ENCODE results near the gene ROR2. TPM values are rescaled to one million over a fixed set of nuclear protein-coding genes. Genes with fewer than 3 reads are reported as not detected.

ROR2 gene
- total RNA-seq, 2 donors from 2014 or later: 0.07 to 0.10 TPM

DNA sequence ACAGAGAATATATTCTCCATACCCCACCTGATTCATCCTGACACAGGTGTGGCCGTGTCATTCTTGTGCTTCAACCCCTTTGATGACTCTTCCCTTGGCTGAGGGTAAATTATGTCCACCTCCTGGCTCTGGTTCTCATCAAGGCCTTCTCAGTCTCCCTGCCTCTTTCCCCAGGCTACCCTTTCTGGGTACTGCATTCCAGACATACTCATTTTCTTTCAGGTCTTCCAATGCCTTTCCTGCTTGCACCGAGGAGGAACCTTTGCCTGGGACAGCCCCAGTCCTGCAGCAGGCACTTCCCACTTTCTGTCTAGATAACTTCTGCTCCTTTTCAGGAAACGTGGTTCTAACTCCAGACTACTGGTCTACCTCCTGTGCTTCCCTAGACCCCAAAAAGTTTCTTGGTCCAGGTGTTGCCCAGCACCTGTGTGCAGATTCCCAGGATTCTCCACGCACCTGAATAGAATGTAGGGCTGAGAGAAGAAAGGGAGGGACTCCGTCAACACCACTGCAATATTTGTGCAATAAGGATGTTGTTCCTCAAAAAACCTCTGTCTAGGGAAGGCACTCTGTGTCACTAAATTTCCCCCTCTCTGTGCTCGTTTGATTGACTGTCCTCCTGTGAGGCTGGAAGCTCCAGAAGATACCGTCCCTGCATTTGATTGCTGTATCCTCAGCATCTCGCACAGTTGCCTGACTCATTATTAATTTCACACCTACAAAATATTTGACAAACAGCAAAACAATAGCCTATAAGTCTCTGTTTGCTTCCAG, 271.0 kb downstream of the ROR2 start:
- Mint-ChIP-seq H3K27ac (no peak overlapping the region), H3K36me3 (ENCODE audit: insufficient read depth in 2 of 2) (no peaks in the 10 kb centered on the region), H3K4me3 (no peak overlapping the region), H3K9me3 (no peaks in the 10 kb centered on the region), H3K27me3 (ENCODE audit: low read depth) (peaks cover 56% of the 10 kb centered on the region), H3K4me1 (ENCODE audit: low read depth) (peaks cover 5% of the 10 kb centered on the region)
- no peak for ATAC-seq (replicated peaks in 1 of 2)
- DNase-seq: no peak

DNA sequence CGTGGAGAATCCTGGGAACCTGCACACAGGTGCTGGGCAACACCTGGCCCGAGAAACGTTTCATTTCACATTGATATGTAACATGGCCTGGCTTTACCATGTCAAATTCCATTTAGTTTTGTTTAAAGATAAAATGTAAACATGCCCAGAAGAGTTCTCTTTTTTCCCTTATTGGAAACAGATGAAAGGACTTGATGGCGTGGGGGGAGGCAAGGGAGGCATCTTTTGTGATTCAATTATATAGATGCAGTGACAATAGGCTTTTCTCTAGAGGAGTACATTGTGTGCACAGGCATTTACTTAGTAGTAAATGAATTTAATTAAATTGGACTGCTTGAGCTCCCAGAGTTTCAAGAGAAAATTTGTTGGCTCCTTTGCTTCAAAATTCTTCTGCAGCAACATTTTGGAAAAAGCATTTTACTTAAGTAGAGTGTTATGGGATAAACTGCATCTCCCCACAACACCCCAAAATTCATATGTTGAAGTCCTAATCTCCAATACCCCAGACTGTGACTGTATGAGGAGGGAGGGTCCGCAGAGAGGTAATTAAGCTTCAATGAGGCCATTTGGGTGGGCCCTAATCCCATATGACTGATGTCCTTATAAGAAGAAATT, 272.1 kb downstream of the ROR2 start:
- no peak for ATAC-seq (replicated peaks in 1 of 2)
- no peak for DNase-seq
- Mint-ChIP-seq H3K27ac (no peak overlapping the region), H3K4me3 (no peak overlapping the region), H3K4me1 (ENCODE audit: low read depth) (peaks cover 5% of the 10 kb centered on the region), H3K27me3 (ENCODE audit: low read depth) (peaks cover 64% of the 10 kb centered on the region), H3K36me3 (ENCODE audit: insufficient read depth in 2 of 2) (no peaks in the 10 kb centered on the region), H3K9me3 (peaks cover 0 to 2% of the 10 kb centered on the region in 2 donors)

- no peak for ATAC-seq (replicated peaks in 1 of 2)
- H3K4me1 Mint-ChIP-seq (ENCODE audit: low read depth): peaks cover 5% of the 10 kb centered on the region
- H3K36me3 Mint-ChIP-seq (ENCODE audit: insufficient read depth in 2 of 2): no peaks in the 10 kb centered on the region
- DNase-seq: no peak
- peaks cover 0 to 2% of the 10 kb centered on the region in 2 donors for H3K9me3 Mint-ChIP-seq
- peaks cover 66% of the 10 kb centered on the region for H3K27me3 Mint-ChIP-seq (ENCODE audit: low read depth)
- no peak overlapping the region for H3K4me3 Mint-ChIP-seq
- no peak overlapping the region for H3K27ac Mint-ChIP-seq
Measured at GRCh38 chr9:91677331-91677730, 272.7 kb downstream of the ROR2 start.

DNA sequence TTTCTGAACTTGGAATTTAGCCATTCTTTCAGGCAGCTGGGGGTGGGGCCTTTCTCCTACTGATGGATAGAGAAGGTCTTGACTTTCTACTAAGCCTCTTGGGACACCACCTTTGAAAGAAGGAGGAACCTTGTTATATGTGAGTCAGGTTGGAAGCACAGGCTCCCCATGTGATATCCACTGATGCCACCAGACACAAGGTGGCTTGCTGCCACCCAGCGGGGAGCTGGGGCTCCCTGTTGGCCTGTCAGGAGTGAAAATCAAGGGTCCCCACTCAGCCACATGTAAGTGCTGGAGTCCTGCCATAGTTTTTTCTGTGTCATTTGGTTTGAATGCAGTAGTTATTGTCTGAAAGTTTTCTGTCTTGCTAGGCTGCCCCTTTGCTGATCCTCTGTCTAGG, 274.0 kb downstream of the ROR2 start:
- H3K9me3 Mint-ChIP-seq: peaks cover 3 to 6% of the 10 kb centered on the region in 2 donors
- H3K27me3 Mint-ChIP-seq (ENCODE audit: low read depth): peaks cover 79% of the 10 kb centered on the region
- ATAC-seq (replicated peaks in 1 of 2) (no peak), DNase-seq (no peak)
- no peak overlapping the region for H3K27ac Mint-ChIP-seq
- H3K36me3 Mint-ChIP-seq (ENCODE audit: insufficient read depth in 2 of 2): no peaks in the 10 kb centered on the region
- no peaks in the 10 kb centered on the region for H3K4me1 Mint-ChIP-seq (ENCODE audit: low read depth)
- H3K4me3 Mint-ChIP-seq: no peak overlapping the region

DNA sequence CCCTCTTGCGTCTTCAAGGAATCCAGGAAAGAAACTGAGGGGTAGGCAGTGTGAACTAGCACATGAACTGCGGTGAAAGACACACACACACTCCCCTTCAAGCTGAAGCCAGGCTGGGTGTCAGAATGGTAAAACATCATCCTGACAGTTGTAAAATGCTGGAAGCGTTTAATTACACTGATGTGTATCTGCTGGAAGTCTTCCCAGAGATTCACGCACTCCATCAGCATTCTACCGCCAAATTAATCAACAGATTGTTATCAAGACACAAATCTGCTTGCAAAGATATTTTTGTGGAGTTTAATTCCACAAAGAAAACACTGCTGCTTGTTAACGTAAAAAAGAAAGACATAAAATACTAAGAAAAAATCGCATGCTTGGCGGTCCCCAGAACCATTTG, 285.4 kb downstream of the ROR2 start:
- no peak overlapping the region for H3K4me3 Mint-ChIP-seq
- H3K9me3 Mint-ChIP-seq: no peaks in the 10 kb centered on the region
- no peaks in the 10 kb centered on the region for H3K4me1 Mint-ChIP-seq (ENCODE audit: low read depth)
- no peak for DNase-seq
- no peak overlapping the region for H3K27ac Mint-ChIP-seq
- no peaks in the 10 kb centered on the region for H3K36me3 Mint-ChIP-seq (ENCODE audit: insufficient read depth in 2 of 2)
- ATAC-seq (replicated peaks in 1 of 2): no peak
- peaks cover 15% of the 10 kb centered on the region for H3K27me3 Mint-ChIP-seq (ENCODE audit: low read depth)

DNA sequence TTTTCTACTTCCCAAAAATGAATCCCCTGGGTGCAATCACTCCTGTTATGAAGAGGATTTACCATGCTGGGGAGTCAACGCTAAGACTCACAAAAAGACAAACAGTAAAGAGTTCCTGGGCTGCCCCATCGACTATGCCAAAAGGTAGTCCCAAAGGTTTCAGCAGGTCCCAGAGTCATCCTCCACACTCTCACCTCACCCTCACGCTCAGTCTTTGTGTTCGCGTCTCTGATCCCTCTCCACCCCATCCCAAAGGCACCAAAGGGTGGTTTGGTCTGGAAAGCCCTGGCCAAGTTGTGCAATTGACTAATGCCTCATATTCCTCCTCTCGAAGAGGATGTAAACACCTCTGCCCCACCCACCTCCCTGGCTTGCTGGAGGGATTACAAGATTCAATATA, 286.2 kb downstream of the ROR2 start:
- Mint-ChIP-seq H3K9me3 (no peaks in the 10 kb centered on the region), H3K4me1 (ENCODE audit: low read depth) (no peaks in the 10 kb centered on the region), H3K27ac (no peak overlapping the region), H3K4me3 (no peak overlapping the region), H3K36me3 (ENCODE audit: insufficient read depth in 2 of 2) (no peaks in the 10 kb centered on the region), H3K27me3 (ENCODE audit: low read depth) (peaks cover 10% of the 10 kb centered on the region)
- DNase-seq: no peak
- ATAC-seq (replicated peaks in 1 of 2): no peak

DNA sequence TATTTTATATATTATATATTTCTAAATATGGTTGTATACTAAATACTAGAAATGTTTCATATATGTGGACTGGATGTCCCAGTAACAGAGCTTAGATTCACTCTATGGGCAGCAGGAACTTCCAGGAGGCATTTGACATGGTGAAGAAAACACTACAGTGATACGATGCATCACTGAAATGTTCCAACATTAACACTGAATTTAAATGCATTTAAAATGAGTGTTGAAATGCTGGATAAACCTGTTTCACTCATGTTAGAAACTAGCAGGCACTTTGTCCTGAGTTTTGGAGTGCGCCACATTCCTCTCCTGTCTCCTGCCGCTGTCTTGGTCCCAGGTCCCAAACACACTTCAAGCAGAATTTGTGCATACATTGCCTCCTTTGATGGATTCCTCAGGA, 288.6 kb downstream of the ROR2 start:
- DNase-seq (no peak), ATAC-seq (replicated peaks in 1 of 2) (no peak)
- Mint-ChIP-seq H3K4me1 (ENCODE audit: low read depth) (no peaks in the 10 kb centered on the region), H3K4me3 (no peak overlapping the region), H3K9me3 (no peaks in the 10 kb centered on the region), H3K27me3 (ENCODE audit: low read depth) (peaks cover 19% of the 10 kb centered on the region), H3K27ac (no peak overlapping the region), H3K36me3 (ENCODE audit: insufficient read depth in 2 of 2) (no peaks in the 10 kb centered on the region)

DNA sequence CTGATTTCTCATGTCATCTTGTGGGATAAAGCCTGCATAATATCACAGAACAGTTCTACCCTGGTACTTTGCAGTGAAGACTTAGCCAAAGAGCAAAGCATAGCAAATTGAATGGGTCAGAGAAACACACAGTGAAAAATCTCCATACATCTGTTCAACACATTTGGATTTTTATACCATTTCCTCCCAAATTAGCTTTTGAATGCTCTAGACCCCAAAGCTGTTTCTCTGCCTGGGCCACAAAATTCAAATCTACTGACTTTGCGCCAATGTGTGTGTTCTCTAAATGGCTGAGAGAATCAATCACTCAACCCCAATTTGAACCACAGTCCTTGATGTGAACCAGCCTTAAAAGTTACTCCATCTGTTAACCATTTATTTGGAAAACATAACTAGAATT, 289.5 kb downstream of the ROR2 start:
- ATAC-seq (replicated peaks in 1 of 2): no peak
- H3K9me3 Mint-ChIP-seq: no peaks in the 10 kb centered on the region
- no peak overlapping the region for H3K27ac Mint-ChIP-seq
- H3K36me3 Mint-ChIP-seq (ENCODE audit: insufficient read depth in 2 of 2): no peaks in the 10 kb centered on the region
- no peaks in the 10 kb centered on the region for H3K4me1 Mint-ChIP-seq (ENCODE audit: low read depth)
- no peak for DNase-seq
- H3K27me3 Mint-ChIP-seq (ENCODE audit: low read depth): peaks cover 19% of the 10 kb centered on the region
- H3K4me3 Mint-ChIP-seq: no peak overlapping the region

GRCh38 chr9:91659529-91660495, 290.2 kb downstream of the ROR2 start:
- DNase-seq (no peak), ATAC-seq (replicated peaks in 1 of 2) (no peak)
- H3K4me1 Mint-ChIP-seq (ENCODE audit: low read depth): no peaks in the 10 kb centered on the region
- no peaks in the 10 kb centered on the region for H3K9me3 Mint-ChIP-seq
- no peak overlapping the region for H3K27ac Mint-ChIP-seq
- no peak overlapping the region for H3K4me3 Mint-ChIP-seq
- H3K27me3 Mint-ChIP-seq (ENCODE audit: low read depth): peaks cover 19% of the 10 kb centered on the region
- H3K36me3 Mint-ChIP-seq (ENCODE audit: insufficient read depth in 2 of 2): no peaks in the 10 kb centered on the region

GRCh38 chr9:91658513-91659105, 291.4 kb downstream of the ROR2 start:
- ATAC-seq (replicated peaks in 1 of 2) (no peak), DNase-seq (no peak)
- Mint-ChIP-seq H3K9me3 (no peaks in the 10 kb centered on the region), H3K27me3 (ENCODE audit: low read depth) (peaks cover 19% of the 10 kb centered on the region), H3K4me1 (ENCODE audit: low read depth) (no peaks in the 10 kb centered on the region), H3K4me3 (no peak overlapping the region), H3K27ac (no peak overlapping the region), H3K36me3 (ENCODE audit: insufficient read depth in 2 of 2) (no peaks in the 10 kb centered on the region)

DNA sequence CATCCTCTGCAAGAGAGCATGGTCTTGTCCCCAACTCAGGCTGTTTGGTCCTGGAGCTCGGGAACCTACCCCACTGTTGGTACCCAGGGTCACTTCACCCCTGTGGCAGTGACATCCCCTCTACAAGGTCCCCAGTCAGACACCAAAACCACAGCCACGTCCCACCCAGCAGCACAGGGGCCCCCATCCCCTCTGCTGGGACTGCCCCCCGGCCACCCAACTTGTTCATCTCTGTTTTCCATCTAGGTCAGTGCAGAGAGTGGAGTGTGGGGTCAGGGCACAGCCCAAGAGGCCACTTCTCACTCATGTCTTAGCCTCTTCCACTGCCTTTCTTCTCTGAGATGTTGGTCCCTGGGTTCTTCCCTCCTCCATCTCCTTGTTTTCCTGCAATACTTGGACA, 292.5 kb downstream of the ROR2 start:
- H3K4me1 Mint-ChIP-seq (ENCODE audit: low read depth): no peaks in the 10 kb centered on the region
- no peaks in the 10 kb centered on the region for H3K9me3 Mint-ChIP-seq
- DNase-seq: no peak
- no peak overlapping the region for H3K4me3 Mint-ChIP-seq
- H3K36me3 Mint-ChIP-seq (ENCODE audit: insufficient read depth in 2 of 2): no peaks in the 10 kb centered on the region
- H3K27ac Mint-ChIP-seq: no peak overlapping the region
- no peak for ATAC-seq (replicated peaks in 1 of 2)
- peaks cover 10% of the 10 kb centered on the region for H3K27me3 Mint-ChIP-seq (ENCODE audit: low read depth)

DNA sequence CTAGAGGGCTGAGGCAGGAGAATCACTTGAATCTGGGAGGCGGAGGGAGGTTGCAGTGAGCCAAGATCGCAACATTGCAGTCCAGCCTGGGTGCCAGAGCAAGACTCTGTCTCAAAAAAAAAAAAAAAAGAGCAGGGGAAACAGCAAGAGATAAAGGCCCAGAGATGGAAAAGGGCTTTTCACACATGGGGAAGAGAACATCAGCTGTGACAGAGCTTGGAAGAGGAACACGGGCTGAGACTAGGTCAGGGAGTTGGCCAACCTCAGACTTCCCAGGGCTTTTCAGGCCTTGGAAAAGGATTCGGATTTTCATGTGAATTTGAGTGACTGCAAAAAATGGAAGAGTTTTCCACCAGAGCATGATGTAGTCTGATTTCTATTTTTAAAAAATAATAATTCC, 294.4 kb downstream of the ROR2 start:
- no peak overlapping the region for H3K4me3 Mint-ChIP-seq
- H3K4me1 Mint-ChIP-seq (ENCODE audit: low read depth): no peaks in the 10 kb centered on the region
- no peak for DNase-seq
- ATAC-seq (replicated peaks in 1 of 2): no peak
- peaks cover 10% of the 10 kb centered on the region for H3K27me3 Mint-ChIP-seq (ENCODE audit: low read depth)
- H3K36me3 Mint-ChIP-seq (ENCODE audit: insufficient read depth in 2 of 2): no peaks in the 10 kb centered on the region
- no peak overlapping the region for H3K27ac Mint-ChIP-seq
- H3K9me3 Mint-ChIP-seq: no peaks in the 10 kb centered on the region

- Mint-ChIP-seq H3K36me3 (ENCODE audit: insufficient read depth in 2 of 2) (no peaks in the 10 kb centered on the region), H3K4me1 (ENCODE audit: low read depth) (no peaks in the 10 kb centered on the region), H3K4me3 (no peak overlapping the region), H3K27me3 (ENCODE audit: low read depth) (peaks cover 13% of the 10 kb centered on the region), H3K9me3 (no peaks in the 10 kb centered on the region), H3K27ac (no peak overlapping the region)
- no peak for ATAC-seq (replicated peaks in 1 of 2)
- DNase-seq: no peak
Measured at GRCh38 chr9:91655215-91655614, 294.8 kb downstream of the ROR2 start.

Measured in activated T-cell treated with anti-CD3 and anti-CD28 coated beads, Interleukin-2, amount 50 U/mL, for 72 hours (primary cell).